ENCODE data around the gene FOXC2.

Gene FOXC2

DNA sequence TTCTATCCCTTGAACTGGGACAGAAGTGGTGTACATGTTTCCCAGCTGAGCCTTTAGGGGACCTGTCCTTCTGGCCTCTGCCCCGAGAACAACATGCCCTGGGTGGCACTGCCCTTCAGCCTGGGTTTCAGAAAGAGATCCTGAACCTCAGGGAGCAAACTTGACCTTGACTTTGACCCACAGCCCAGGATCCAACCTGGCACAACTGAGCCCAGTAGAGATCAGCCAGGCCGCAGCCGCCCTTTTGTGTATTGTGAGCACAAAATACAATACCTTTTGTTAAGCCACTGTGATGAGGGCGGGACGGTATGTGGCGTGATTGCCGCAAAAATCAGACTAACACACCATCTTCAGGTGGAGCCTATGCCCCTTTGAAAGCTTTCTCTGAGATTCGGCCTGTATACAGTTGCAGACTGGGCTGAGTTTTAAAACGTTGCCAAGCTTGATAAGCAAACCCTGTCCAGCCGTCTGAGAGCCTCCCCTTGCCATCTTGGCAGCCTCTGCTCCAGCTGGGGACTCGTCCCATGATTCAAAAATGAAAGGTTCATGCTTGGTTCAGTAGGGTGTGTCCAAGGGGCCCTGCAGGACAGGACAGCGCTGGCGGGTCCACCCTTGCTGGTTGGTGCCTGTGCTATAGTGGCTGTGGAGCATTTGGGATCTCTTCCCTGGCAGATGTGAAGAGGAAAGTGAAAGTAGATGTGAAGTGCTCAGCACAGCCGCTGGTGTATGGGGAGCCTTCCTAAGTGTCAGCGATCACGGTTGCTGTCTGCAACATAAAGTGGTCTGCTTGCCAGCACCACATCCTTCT is 52.0 kb downstream of the FOXC2 start:
- no peak for DNase-seq (ENCODE audit: low spot score)

All from HuH-7.5 (cell line).